ENCODE results near the gene MPHOSPH9. TPM values are rescaled to one million over a fixed set of nuclear protein-coding genes. Genes with fewer than 3 reads are reported as not detected.

The MPHOSPH9 gene
- total and polyA plus RNA-seq, 11 donors: 6.0 to 32.3 (median 20.4) TPM

DNA sequence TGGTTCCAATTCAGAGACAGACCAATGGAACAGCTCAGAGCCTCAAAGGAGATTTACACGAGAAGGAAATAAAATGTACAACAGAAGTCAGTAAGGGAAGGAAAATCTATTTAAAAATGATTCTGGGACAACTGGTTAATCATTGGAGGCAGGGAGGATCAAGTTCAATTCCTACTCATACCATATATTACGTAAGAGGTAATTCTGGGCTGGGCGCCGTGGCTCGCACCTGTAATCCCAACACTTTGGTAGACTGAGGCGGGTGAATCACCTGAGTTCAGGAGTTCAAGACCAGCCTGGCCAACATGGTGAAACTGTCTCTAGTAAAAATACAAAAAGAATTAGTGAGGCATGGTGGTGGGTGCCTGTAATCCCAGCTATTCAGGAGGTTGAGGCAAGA lies 45.3 kb downstream of the MPHOSPH9 start:
- no peaks in the 10 kb centered on the region for H3K9me3 ChIP-seq
- H3K4me3 ChIP-seq: no peak overlapping the region
- no peaks in the 10 kb centered on the region for H3K27me3 ChIP-seq
- H3K36me3 ChIP-seq: peaks cover 0 to 87% (median 71%) of the 10 kb centered on the region in 9 donors
- ATAC-seq (no peak), DNase-seq (no peak)
- no peak overlapping the region for H3K27ac ChIP-seq
- no peak for TF ChIP-seq POLR2A (IDR thresholded peaks at IDR 0.05)
- no peak for TF ChIP-seq CTCF (IDR thresholded peaks at IDR 0.05)
- intact Hi-C loops (cut with DNase I): loop anchor here in 1 of 10 donors (10.0 kb wide), 1 partner anchor 137 kb away; no protein-coding TSS in a partner anchor
- no peaks in the 10 kb centered on the region for H3K4me1 ChIP-seq
- WGBS, 4 donors: 94 to 98% (median 97%) methylated on average over 6 of the region's 6 CpGs

- no peaks in the 10 kb centered on the region for H3K9me3 ChIP-seq
- no peaks in the 10 kb centered on the region for H3K4me1 ChIP-seq
- no peak for DNase-seq
- no peaks in the 10 kb centered on the region for H3K27me3 ChIP-seq
- no peak overlapping the region for H3K27ac ChIP-seq
- peaks cover 0 to 80% (median 69%) of the 10 kb centered on the region in 9 donors for H3K36me3 ChIP-seq
- WGBS, 4 donors: 92 to 95% (median 95%) methylated on average over 4 of the region's 4 CpGs
- H3K4me3 ChIP-seq: no peak overlapping the region
- intact Hi-C loops (cut with DNase I): loop anchor here in 1 of 10 donors (10.0 kb wide), 1 partner anchor 145 kb away; no protein-coding TSS in a partner anchor
- ATAC-seq: no peak
- TF ChIP-seq POLR2A (IDR thresholded peaks at IDR 0.05) (no peak), CTCF (IDR thresholded peaks at IDR 0.05) (no peak)
Measured at GRCh38 chr12:123180171-123180570, 52.8 kb downstream of the MPHOSPH9 start.

GRCh38 chr12:123171967-123172366 lies 61.0 kb downstream of the MPHOSPH9 start:
- Histone ChIP-seq H3K27ac (no peak overlapping the region), H3K9me3 (no peaks in the 10 kb centered on the region), H3K4me1 (no peaks in the 10 kb centered on the region), H3K36me3 (peaks cover 0 to 61% (median 42%) of the 10 kb centered on the region in 9 donors), H3K27me3 (no peaks in the 10 kb centered on the region), H3K4me3 (no peak overlapping the region)
- 72 to 93% (median 82%) methylated on average over 5 of the region's 5 CpGs for WGBS, 4 donors
- no peak for TF ChIP-seq CTCF (IDR thresholded peaks at IDR 0.05)
- TF ChIP-seq POLR2A (IDR thresholded peaks at IDR 0.05): no peak
- intact Hi-C loops (cut with DNase I): no loop called here
- DNase-seq: no peak
- no peak for ATAC-seq

- 48 to 78% (median 50%) methylated on average over 2 of the region's 2 CpGs for WGBS, 4 donors
- no peak overlapping the region for H3K4me3 ChIP-seq
- no peaks in the 10 kb centered on the region for H3K9me3 ChIP-seq
- no peaks in the 10 kb centered on the region for H3K4me1 ChIP-seq
- intact Hi-C loops (cut with DNase I): no loop called here
- DNase-seq: no peak
- no peak for TF ChIP-seq CTCF (IDR thresholded peaks at IDR 0.05)
- TF ChIP-seq POLR2A (IDR thresholded peaks at IDR 0.05): no peak
- ATAC-seq: no peak
- H3K27me3 ChIP-seq: no peaks in the 10 kb centered on the region
- no peak overlapping the region for H3K27ac ChIP-seq
- peaks cover 0 to 71% (median 60%) of the 10 kb centered on the region in 9 donors for H3K36me3 ChIP-seq
Measured at GRCh38 chr12:123167329-123167728, 65.6 kb downstream of the MPHOSPH9 start.

Measured in heart left ventricle (tissue), 16 donors.